Erythroblast (primary cell): Measurements from ENCODE around the gene VEGFA.

Experiments used
- GATA1 ChIP-seq: IDR thresholded peaks from 2 replicates; pipeline ENCODE4 v1.6.1; 2011; ENCODE audit warnings: low read depth, mild to moderate bottlenecking, control low read depth, low read length, moderate library complexity
- POLR2A ChIP-seq: IDR thresholded peaks from 2 replicates; pipeline ENCODE4 v1.6.1; 2011; ENCODE audit warnings: mild to moderate bottlenecking, low read length

DNA sequence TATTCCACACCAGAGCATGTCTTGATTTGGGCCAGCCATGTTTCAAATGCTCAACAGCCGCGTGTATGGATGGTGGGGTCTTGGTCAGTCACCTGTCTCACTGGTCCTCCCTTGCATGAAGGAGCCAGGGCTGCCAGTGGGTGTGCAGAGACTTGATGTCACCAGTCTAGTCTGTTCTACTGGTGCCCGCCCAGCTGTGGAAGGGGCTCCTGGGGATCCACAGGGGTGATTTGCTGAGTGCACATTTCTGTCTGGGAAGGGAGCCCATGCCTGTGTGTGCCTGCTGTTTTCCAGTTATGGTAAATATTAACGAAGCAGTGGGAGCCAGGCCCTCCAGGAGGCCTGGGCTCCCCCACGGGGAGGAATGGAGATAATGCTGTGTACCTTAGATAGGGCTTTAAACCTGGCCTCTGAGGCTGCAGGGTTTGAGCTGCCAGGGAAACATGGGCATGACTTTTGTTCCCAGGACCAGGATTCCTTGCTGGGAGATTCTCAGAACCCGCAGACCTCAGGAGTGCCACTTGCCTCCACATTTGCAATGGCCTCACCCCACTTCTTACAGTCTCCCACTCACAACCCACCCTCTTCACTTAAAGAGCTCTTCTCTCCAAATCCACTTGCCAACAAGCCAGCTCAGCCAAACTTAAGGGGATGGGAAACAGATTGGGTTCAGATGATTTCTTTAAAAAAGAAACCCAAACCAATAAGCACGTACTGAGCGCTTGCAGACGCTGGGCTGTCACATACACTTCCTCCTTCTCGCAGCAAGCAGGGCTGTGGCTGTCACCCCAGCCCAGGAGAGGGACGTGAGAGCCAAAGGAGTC lies 54.1 kb downstream of the VEGFA start:
- TF ChIP-seq POLR2A (no peak), GATA1 (no peak)
